ENCODE measurements around the gene TNFRSF12A.
"Not testable (repeated sequence)": the region's sequence is repeated elsewhere in the genome, so short reads cannot be mapped to it uniquely, and the experiment has no call there.

The TNFRSF12A gene

DNA sequence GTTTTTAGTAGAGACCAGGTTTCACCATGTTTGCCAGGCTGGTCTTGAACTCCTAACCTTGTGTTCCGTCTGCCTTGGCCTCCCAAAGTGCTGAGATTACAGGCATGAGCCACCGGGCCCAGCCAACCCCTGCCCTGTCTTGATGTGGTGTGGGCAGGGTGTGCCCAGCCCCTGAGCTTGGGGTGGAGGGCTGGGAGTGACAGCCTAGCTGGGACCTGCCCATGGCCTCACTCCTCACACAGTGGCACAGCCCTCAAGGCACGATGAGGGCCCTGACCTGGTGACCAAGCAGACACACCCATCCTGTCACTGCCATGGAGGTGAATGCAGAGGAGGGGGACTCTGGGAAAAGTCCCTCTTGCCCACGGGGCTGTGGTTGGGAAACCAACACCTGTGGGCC lies 48.3 kb downstream of the TNFRSF12A start:
- WGBS (ENCODE audit: insufficient coverage, insufficient read length) = no CpG with 5 or more reads among the region's 4 CpGs
- Histone ChIP-seq H3K36me3 (ENCODE audit: control insufficient read depth, insufficient read depth, low read length) (no peaks in the 10 kb centered on the region), H3K4me3 (ENCODE audit: low read length) (no peak overlapping the region), H3K27me3 (ENCODE audit: control insufficient read depth, insufficient read depth, low read length) (no peaks in the 10 kb centered on the region), H3K4me1 (ENCODE audit: control insufficient read depth, insufficient read depth, low read length) (peaks cover 2% of the 10 kb centered on the region; the same call in 1 of the 2 replicates), H3K27ac (ENCODE audit: low read length) (no peak overlapping the region), H3K9me3 (ENCODE audit: control insufficient read depth, insufficient read depth, low read length) (no peaks in the 10 kb centered on the region)
- DNase-seq (ENCODE audit: low read depth, low spot score) = no peak

DNA sequence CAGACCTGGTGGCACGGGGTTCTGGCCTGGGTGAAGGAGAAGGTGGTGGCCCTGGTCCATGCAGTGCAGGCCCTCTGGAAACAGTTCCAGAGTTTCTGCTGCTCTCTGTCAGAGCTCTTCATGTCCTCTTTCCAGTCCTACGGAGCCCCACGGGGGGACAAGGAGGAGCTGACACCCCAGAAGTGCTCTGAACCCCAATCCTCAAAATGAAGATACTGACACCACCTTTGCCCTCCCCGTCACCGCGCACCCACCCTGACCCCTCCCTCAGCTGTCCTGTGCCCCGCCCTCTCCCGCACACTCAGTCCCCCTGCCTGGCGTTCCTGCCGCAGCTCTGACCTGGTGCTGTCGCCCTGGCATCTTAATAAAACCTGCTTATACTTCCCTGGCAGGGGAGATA lies 49.0 kb downstream of the TNFRSF12A start:
- WGBS (ENCODE audit: insufficient coverage, insufficient read length) = no CpG with 5 or more reads among the region's 11 CpGs
- H3K4me1 ChIP-seq (ENCODE audit: control insufficient read depth, insufficient read depth, low read length) = not testable (repeated sequence)

DNA sequence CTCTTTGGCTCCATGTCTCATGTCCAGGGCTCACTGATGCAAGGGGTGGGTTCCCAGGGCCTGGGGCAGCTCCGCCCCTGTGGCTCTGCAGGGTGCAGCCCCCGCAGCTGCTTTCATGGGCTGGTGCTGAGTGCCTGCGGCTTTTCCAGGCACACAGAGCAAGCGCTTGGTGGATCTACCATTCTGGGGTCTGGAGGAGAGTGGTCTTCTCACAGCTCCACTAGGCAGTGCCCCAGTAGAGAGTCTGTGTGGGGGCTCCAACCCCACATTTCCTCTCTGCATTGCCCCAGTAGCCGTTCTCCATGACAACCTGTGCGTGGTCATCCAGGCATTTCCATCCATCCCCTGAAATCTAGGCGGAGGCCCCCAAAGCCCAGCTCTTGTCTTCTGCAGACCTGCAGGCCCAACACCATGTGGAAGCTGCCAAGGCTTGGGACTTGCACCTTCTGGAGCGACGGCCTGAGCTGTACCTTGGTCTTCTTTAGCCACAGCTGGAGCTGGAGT lies 50.5 kb downstream of the TNFRSF12A start:
- no peaks in the 10 kb centered on the region for H3K9me3 ChIP-seq (ENCODE audit: control insufficient read depth, insufficient read depth, low read length)
- H3K4me3 ChIP-seq (ENCODE audit: low read length) = no peak overlapping the region
- no peak overlapping the region for H3K27ac ChIP-seq (ENCODE audit: low read length)
- no peaks in the 10 kb centered on the region for H3K27me3 ChIP-seq (ENCODE audit: control insufficient read depth, insufficient read depth, low read length)
- peaks cover 2% of the 10 kb centered on the region for H3K4me1 ChIP-seq (ENCODE audit: control insufficient read depth, insufficient read depth, low read length)
- no peaks in the 10 kb centered on the region for H3K36me3 ChIP-seq (ENCODE audit: control insufficient read depth, insufficient read depth, low read length)
- no peak for DNase-seq (ENCODE audit: low read depth, low spot score)
- no CpG with 5 or more reads among the region's 9 CpGs for WGBS (ENCODE audit: insufficient coverage, insufficient read length)

More for the DNA sequence above, 49.0 kb downstream of the TNFRSF12A start:
- H3K4me3 ChIP-seq (ENCODE audit: low read length); H3K36me3 ChIP-seq (ENCODE audit: control insufficient read depth, insufficient read depth, low read length); H3K9me3 ChIP-seq (ENCODE audit: control insufficient read depth, insufficient read depth, low read length); H3K27me3 ChIP-seq (ENCODE audit: control insufficient read depth, insufficient read depth, low read length); DNase-seq (ENCODE audit: low read depth, low spot score); H3K27ac ChIP-seq (ENCODE audit: low read length): not testable (repeated sequence)

- Histone ChIP-seq H3K36me3 (ENCODE audit: control insufficient read depth, insufficient read depth, low read length) (no peaks in the 10 kb centered on the region), H3K27ac (ENCODE audit: low read length) (no peak overlapping the region), H3K4me1 (ENCODE audit: control insufficient read depth, insufficient read depth, low read length) (peaks cover 5% of the 10 kb centered on the region), H3K27me3 (ENCODE audit: control insufficient read depth, insufficient read depth, low read length) (no peaks in the 10 kb centered on the region), H3K9me3 (ENCODE audit: control insufficient read depth, insufficient read depth, low read length) (no peaks in the 10 kb centered on the region), H3K4me3 (ENCODE audit: low read length) (no peak overlapping the region)
- no CpG with 5 or more reads among the region's 7 CpGs for WGBS (ENCODE audit: insufficient coverage, insufficient read length)
- DNase-seq (ENCODE audit: low read depth, low spot score) = no peak
Measured at GRCh38 chr16:3071655-3072054, 51.5 kb downstream of the TNFRSF12A start.

Data from iPS DF 6.9 (cell line).